GM21526 (cell line): ENCODE data around the gene CRYL1.

ENCODE experiments used
- ATAC-seq: cut with Tn5 transposase; IDR thresholded peaks from one replicate; pipeline ENCODE4 v1.9.1; 2021; ENCODE audit warnings: moderate library complexity; ENCODE audit not compliant: unreplicated experiment, low FRiP score

The CRYL1 gene

DNA sequence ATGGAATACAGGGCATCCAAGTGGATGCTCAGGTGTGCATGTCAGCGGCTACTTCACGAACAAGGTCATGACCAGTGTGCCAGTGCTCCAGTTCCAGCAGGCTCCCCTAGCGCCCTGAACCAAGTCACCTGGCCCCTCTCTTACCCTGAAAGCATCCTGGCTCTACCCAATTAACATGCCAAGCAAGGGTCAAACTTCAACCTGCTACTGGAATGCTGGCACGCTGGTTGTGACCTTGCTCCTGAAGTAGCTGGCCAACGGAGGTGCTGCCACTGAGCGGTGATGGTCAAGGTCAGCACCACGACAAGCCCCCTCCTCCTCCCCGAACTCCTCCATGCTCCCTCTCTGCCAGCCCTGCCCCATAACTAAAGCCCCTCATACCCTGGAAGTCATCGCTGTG is 96.0 kb downstream of the CRYL1 start:
- ATAC-seq: no peak

- no peak for ATAC-seq
Measured at GRCh38 chr13:20428666-20429644, 96.7 kb downstream of the CRYL1 start.

DNA sequence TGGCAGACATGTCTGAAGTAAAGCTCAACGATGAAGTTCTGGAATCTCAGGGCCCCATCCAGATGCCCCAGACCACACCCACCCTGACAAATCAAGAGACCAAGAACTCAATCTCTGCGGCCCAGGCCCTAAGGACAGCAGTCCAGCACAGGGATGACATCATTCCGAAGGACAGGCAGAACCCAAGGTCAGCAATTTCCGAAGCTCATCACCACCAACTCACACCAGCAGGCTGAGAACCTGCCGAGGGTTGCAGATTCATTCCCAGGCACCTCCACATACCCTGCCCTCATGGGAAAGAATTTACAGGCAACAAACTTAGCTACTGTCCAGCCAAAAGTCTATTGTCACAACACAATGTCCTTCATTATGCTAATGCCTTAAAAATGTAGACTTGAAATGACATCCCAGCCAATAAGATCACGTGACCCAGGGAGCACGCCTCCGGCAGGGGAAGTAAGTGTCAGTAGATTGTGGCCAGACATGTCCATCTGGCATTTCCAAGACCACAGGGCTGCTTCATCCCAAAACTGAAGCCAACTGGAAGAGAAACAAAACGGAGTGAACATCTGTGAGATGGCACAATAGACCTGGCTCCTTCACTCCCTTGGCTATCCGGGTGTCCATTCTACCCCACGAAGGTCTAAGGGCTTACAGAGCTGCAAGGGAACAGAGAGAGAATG is 98.8 kb downstream of the CRYL1 start:
- no peak for ATAC-seq

- peak; percentile 64 for ATAC-seq
Measured at GRCh38 chr13:20425819-20426219, 99.8 kb downstream of the CRYL1 start.

DNA sequence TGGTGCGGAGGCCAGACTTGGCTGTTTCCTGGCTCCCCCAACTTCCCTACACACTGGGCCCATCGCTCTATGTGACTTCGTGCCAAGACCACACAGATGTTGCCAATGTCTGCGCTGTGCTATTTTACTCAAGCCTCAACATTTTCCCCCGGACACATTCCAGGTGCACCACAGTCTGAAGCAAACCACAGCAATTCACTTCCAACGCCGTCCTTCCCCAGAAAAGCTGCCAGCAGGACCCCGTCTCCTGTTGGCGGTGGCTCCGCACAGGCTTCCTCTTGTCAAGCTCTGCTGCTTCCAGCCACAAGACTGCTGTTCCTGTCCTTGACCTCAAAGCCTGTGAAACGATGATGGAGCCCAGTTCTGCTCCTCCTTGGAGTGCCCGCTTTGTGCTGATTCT is 100.7 kb downstream of the CRYL1 start:
- ATAC-seq: no peak

DNA sequence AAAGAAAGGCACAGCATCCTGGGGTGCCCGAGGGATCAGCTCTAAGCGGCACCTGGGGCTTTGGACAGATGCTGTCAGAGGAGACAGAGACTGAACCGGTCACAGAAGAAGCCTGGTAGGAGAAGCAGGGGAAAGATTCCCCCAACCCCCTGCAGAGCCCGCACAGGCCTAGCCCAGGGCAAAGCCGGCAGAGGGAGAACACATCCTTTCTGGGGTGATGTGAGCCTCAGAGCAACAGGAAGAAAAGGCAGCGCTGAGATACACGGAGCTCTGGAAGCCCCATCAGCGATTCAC is 101.2 kb downstream of the CRYL1 start:
- ATAC-seq: no peak

DNA sequence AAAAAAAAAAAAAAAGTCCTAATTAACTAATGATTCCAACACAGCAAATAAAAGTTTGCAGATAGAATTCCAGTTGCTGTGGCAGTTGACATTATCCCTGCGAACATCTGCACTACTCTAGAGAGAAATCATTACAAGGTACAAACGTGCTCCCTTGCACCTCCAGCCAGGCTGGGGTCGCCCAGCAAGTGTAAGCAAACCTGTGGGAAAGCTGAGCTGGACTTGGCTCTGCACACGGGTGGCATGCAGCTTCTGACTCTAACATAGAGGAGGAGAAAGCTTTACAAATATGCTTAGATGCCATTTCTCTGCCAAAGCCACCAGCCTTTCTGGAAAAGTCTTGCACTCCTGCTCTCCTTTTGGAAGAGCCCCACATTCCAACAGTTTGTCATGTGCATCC is 103.3 kb downstream of the CRYL1 start:
- ATAC-seq: no peak

DNA sequence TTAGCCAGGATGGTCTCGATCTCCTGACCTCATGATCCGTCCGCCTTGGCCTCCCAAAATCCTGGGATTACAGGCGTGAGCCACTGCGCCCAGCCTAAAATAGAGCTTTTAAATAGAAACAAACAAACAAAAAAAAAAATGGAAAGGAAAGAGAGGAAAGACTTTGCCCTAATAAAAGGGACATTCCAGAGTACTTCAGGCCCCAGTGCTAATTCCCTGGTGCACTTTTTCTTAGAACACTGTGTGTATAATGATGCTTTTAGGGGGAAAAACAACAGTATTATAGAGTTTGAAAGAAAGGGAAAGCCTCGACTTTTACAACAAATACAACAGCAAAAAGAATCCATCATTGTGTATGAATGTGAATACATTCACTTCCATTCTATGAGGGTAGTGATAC is 104.7 kb downstream of the CRYL1 start:
- ATAC-seq: no peak

GRCh38 chr13:20418953-20419352 is 106.7 kb downstream of the CRYL1 start:
- no peak for ATAC-seq

DNA sequence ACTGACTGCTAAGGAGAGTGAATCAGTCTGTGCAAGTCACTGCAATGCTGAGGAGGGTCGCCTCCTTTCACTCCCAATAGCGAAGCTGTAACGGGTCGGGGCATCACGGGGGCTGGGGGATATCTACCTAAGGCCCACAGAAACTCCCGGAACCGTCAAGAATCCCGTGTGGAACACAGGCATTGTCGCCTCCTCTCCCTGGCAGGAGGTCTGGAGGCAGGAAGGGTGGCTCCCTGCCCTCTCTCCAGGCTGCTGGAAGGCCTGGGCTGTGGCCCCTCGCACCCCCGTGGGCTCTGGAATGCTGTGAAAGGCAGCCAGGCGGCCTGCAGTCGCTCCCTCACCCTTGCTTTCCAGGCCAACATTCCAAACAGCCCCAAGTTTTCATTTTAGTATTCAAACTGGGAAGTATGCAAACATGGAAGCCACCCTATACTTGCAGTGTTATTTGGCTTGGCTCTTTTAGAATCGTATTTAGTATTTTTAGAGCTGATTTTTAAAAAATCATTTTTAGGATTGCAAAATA is 109.4 kb downstream of the CRYL1 start:
- ATAC-seq: no peak

DNA sequence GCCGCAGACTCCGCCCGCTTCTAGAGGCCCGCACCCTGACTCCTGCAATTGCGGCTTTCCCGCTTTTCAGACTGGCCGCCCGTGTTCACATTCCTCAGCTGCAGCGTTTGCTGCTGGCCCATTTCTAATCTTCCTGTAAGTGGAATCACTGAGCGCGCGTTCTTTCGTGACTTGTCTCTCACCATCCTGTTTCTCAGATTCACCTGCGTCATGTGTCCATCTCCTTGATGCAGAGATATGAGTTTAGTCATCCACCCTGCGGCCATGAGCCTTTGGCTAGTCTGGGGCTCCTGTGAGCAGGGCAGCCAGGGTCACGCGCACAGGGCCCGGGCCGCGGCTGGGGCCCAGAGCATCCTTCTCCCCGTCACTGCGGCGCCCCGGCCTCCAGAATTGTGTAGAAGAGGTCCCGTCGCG is 110.0 kb downstream of the CRYL1 start:
- no peak for ATAC-seq

DNA sequence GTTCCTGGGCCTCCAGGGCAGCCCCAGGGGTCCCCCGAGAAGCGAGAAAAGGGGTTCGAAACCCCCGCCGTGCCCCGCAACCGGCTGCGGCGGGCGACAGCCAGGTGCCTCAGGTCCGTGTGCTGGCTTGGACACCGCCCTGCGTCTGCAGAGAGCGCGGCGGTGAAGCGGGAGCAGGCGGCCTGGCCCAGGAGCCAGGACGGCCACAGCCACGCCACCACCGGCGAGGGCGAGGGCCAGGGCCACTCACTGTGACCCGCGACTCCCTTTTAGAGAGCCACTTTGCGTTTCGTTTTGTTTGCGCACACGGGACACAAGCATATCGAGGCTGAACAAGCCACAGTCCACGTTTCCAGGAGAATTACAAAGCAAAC is 110.4 kb downstream of the CRYL1 start:
- no peak for ATAC-seq

DNA sequence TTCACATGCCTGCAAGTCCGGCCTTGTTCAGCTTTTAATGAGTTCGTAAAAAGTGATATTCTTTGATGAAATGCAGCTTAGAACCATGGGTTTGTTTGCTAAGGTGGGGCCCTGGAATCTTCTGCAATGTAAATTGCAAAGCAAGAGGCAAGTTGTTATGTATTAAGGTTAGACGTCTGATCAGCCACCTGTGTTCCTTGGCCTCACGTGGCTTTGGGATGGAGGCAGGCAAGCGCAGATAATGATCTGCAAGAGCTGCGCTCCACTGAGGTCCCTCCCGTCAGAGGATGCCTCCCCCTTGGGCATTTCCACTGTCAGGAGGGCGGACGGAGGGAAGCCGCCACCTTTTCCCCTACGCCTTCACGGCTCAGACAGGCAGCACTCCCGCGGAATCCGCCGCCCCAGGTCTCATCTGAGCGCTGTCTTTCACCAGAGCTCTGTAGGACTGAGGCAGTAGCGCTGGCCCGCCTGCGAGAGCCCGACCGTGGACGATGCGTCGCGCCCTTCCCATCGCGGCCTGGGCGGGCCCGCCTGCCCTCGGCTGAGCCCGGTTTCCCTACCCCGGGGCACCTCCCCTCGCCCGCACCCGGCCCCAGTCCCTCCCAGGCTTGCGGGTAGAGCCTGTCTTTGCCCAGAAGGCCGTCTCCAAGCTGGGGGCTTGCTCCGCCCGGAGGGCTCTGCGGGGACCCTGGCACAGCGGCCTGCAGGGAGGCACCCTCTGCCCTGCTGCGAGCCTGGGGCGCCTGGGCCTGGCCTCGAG is 110.9 kb downstream of the CRYL1 start:
- ATAC-seq: no peak

DNA sequence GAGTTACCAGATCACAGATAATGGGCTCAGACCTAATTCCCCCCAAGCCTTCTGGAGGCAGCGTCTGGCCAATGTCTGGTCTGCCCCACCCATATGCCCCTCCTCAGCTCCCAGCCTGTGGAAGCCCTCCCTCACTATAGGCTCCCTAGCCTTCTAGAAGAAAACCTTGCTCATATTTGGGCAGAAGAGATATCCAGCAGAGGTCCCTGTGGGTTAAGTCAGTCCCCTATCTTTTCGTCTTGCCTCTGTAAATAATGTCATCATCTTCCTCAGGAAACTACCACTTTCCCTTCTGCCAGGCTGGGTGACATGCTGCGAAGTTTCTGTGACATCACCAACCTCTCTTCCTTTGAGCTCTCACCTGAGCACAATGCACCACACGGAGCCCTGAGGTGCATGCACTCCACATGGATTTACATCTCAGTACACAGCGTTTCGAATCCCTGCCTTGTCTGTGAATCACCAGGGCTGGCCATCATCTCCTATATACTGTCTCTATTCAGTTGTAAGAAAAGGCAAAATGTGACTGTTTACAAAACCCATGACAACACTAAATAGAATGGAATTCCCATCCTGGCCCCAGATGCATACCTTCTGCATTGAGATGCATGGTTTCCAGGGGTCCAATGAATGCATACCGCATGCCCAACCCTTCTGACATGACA is 112.8 kb downstream of the CRYL1 start:
- ATAC-seq: no peak

DNA sequence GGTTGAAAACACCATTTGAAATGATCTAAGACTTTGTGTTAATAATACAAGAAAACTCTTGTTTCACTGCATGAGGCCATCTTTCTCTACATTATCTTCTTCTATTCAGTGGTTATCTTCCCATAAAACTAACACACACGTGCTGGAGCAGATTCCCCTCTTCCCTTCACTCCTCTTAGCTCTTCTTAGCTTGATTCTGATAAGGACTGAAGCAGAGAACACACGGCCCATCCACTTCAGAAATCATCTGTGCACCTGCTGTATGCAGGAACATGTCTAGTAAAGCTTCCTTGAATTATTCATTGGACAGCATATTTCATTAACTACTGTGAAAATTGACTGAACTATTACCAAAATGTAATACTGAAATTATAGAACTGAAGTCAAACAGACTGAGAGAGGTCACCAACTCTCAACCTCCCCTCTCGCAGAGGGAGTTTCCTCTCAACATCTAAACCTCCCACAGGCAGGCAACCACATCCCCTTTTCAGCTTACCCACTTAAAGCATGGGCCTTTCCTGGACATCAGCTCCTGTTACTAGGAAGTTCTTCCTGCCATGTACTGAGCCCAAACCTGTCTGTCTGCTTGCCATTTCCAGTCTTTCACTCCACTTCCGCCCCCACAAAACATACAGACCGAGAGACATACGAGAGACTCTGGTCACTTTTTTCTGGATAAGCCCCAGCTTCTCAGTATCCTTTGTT is 113.9 kb downstream of the CRYL1 start:
- ATAC-seq: peak; percentile 86

DNA sequence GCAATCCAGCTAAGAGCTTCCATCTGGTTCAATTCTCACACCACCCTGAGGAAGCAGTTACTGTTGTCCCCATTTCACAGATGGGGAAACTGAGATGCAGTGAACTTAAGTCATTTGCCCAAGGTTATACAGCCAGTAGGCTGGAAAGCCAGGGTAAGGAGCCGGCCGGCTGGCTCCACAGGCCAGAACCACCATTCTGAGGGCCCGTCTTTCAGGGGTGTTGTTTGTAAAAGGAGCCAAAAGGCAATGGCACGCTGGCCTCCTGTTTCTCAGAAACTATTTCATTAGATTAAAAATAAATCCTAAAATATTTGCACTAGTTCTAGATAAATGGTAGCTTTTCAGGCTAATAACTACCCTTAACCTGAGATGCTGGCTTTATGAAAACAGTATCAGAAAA is 114.9 kb downstream of the CRYL1 start:
- no peak for ATAC-seq

DNA sequence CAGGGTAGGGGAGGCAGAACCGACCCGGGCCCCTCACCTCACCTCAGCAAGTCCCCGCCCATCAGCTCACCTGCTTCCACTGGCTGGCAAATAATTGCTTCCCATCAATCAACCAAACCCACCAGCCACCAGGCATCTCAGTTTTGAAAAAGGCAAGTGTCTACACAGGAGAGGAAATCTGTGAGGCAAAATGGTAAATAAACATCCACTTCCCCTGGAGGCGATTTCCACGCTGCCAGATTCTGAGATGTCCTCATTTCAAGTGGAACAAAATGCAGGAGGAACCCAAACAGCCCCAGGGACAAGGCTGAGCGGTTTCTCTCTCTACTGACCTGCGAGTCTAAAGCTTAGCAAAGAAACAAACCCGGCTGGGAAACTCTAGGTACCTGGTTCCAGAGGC is 117.5 kb downstream of the CRYL1 start:
- no peak for ATAC-seq

- ATAC-seq: no peak
Measured at GRCh38 chr13:20407759-20408158, 117.9 kb downstream of the CRYL1 start.

GRCh38 chr13:20405691-20406090 is 120.0 kb downstream of the CRYL1 start:
- ATAC-seq: no peak
